ENCODE measurements around the gene SLC11A1. TPM values are rescaled to one million over a fixed set of nuclear protein-coding genes. Genes with fewer than 3 reads are reported as not detected.

Gene SLC11A1
- total RNA-seq, 1 donor from 2014 or later = 0.89 TPM

DNA sequence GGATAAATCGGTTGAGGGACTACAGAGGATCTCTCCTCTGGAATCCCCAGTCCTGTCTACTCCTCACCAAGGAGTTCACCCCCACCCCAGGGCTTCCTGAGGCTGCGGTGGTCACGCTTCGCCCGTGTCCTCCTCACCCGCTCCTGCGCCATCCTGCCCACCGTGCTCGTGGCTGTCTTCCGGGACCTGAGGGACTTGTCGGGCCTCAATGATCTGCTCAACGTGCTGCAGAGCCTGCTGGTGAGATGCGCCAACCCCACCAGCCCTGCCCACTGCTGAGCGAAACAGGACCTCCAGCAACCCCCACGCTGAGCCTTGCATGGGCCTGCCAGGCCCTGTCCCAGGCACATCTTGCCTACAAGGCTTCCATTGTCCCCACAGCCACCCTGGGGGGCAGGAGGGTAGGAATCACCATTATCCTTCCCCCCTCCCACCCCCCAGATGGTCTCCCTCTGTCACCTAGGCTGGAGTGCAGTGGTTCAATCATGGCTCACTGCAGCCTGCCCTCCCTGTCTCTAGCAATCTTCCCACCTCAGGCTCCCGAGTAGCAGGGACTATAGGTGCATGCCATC lies 10.9 kb downstream of the SLC11A1 start:
- H3K4me1 Mint-ChIP-seq = peaks cover 40% of the 10 kb centered on the region
- CTCF ChIA-PET = interaction anchor here (0.7 to 2.7 kb wide), 7 partner anchors 14 to 121 kb away, joined by 3 to 14 read pairs (median 5); partner anchors contain the start of genes CATIP and TMBIM1
- H3K36me3 Mint-ChIP-seq (ENCODE audit: low read depth) = peaks cover 2% of the 10 kb centered on the region
- TF ChIP-seq, protein P1, sequence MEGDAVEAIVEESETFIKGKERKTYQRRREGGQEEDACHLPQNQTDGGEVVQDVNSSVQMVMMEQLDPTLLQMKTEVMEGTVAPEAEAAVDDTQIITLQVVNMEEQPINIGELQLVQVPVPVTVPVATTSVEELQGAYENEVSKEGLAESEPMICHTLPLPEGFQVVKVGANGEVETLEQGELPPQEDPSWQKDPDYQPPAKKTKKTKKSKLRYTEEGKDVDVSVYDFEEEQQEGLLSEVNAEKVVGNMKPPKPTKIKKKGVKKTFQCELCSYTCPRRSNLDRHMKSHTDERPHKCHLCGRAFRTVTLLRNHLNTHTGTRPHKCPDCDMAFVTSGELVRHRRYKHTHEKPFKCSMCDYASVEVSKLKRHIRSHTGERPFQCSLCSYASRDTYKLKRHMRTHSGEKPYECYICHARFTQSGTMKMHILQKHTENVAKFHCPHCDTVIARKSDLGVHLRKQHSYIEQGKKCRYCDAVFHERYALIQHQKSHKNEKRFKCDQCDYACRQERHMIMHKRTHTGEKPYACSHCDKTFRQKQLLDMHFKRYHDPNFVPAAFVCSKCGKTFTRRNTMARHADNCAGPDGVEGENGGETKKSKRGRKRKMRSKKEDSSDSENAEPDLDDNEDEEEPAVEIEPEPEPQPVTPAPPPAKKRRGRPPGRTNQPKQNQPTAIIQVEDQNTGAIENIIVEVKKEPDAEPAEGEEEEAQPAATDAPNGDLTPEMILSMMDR (IDR thresholded peaks at IDR 0.05) = no peak
- H3K27me3 Mint-ChIP-seq = no peaks in the 10 kb centered on the region
- POLR2A ChIA-PET = interaction anchor here (0.6 to 1.2 kb wide), 5 partner anchors 23 to 120 kb away, joined by 3 to 5 read pairs (median 3); no protein-coding TSS in a partner anchor
- intact Hi-C loops (cut with micrococcal nuclease) = no loop called here
- H3K27ac Mint-ChIP-seq = no peak overlapping the region
- no peaks in the 10 kb centered on the region for H3K9me3 Mint-ChIP-seq
- DNase-seq = no peak
- no peak overlapping the region for H3K4me3 Mint-ChIP-seq
- ATAC-seq (ENCODE audit: low read depth) = no peak

DNA sequence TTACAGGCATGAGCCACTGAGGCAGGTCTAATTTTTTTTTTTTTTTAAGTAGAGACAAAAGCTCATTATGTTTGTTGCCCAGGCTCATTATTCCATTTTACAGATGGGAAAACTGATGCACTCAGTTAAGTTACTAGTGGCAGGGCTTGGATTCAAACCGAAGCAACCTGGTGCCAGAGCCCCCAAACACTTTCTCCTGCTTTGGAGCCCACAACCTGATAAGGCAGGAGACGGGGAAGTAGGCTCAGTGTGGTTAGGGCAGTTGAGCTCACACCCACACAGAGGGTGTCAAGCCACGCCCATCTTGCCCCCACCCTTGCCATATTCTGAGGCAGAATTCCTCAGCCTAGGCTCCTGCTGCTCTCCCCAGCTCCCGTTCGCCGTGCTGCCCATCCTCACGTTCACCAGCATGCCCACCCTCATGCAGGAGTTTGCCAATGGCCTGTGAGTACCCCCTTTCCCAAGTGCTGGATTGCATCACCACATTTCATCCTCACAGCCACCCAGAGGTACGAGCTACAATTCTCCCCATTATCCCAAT lies 11.7 kb downstream of the SLC11A1 start:
- ChIA-PET POLR2A (interaction anchor here (0.6 to 1.2 kb wide), 4 partner anchors 24 to 121 kb away, joined by 3 to 5 read pairs (median 3); no protein-coding TSS in a partner anchor), CTCF (interaction anchor here (0.7 to 2.7 kb wide), 7 partner anchors 15 to 120 kb away, joined by 3 to 14 read pairs (median 5); partner anchors contain the start of genes CATIP and TMBIM1)
- ATAC-seq (ENCODE audit: low read depth) (no peak), DNase-seq (no peak)
- Mint-ChIP-seq H3K9me3 (no peaks in the 10 kb centered on the region), H3K27me3 (no peaks in the 10 kb centered on the region), H3K27ac (peak overlapping the region; percentile 30), H3K4me1 (peaks cover 45% of the 10 kb centered on the region), H3K36me3 (ENCODE audit: low read depth) (peaks cover 2% of the 10 kb centered on the region), H3K4me3 (no peak overlapping the region)
- intact Hi-C loops (cut with micrococcal nuclease) = no loop called here
- TF ChIP-seq, protein P1 (IDR thresholded peaks at IDR 0.05) = no peak

GRCh38 chr2:218394298-218395089 lies 12.4 kb downstream of the SLC11A1 start:
- ATAC-seq (ENCODE audit: low read depth) = no peak
- TF ChIP-seq, protein P1 (IDR thresholded peaks at IDR 0.05) = no peak
- H3K27me3 Mint-ChIP-seq = no peaks in the 10 kb centered on the region
- DNase-seq = no peak
- intact Hi-C loops (cut with micrococcal nuclease) = loop anchor here (5.0 kb wide), 3 partner anchors 227 to 783 kb away; partner anchors contain the start of genes CNPPD1, CXCR1 and RETREG2
- H3K4me1 Mint-ChIP-seq = peaks cover 48% of the 10 kb centered on the region
- peak overlapping the region; percentile 30 for H3K27ac Mint-ChIP-seq
- ChIA-PET CTCF (interaction anchor here (0.7 to 2.7 kb wide), 7 partner anchors 38 to 121 kb away, joined by 3 to 20 read pairs (median 7); partner anchors contain the start of genes CATIP and TMBIM1), POLR2A (interaction anchor here (0.5 to 1.9 kb wide), 4 partner anchors 10 to 104 kb away, joined by 3 to 8 read pairs (median 4); no protein-coding TSS in a partner anchor)
- peaks cover 2% of the 10 kb centered on the region for H3K36me3 Mint-ChIP-seq (ENCODE audit: low read depth)
- H3K9me3 Mint-ChIP-seq = no peaks in the 10 kb centered on the region
- no peak overlapping the region for H3K4me3 Mint-ChIP-seq

GRCh38 chr2:218395090-218395444 lies 13.0 kb downstream of the SLC11A1 start:
- Mint-ChIP-seq H3K4me1 (peaks cover 48% of the 10 kb centered on the region), H3K9me3 (no peaks in the 10 kb centered on the region), H3K4me3 (no peak overlapping the region), H3K27me3 (no peaks in the 10 kb centered on the region), H3K27ac (no peak overlapping the region), H3K36me3 (ENCODE audit: low read depth) (peaks cover 2% of the 10 kb centered on the region)
- ATAC-seq (ENCODE audit: low read depth) (no peak), DNase-seq (no peak)
- intact Hi-C loops (cut with micrococcal nuclease) = loop anchor here (5.0 kb wide), 3 partner anchors 228 to 782 kb away; partner anchors contain the start of genes CNPPD1, CXCR1 and RETREG2
- TF ChIP-seq, protein P1 (IDR thresholded peaks at IDR 0.05) = no peak
- ChIA-PET CTCF (interaction anchor here (1.5 to 2.6 kb wide), 4 partner anchors 39 to 122 kb away, joined by 6 to 20 read pairs (median 10); partner anchors contain the start of genes CATIP and TMBIM1), POLR2A (interaction anchor here (0.5 to 1.9 kb wide), 3 partner anchors 9 to 138 kb away, joined by 4 to 8 read pairs (median 4); no protein-coding TSS in a partner anchor)
